ENCODE data around the gene KLHDC8B.

KLHDC8B gene

GRCh38 chr3:49177073-49177472, 5.7 kb downstream of the KLHDC8B start:
- TF ChIP-seq CTCF (IDR thresholded peaks at IDR 0.05; ENCODE audit: borderline replicate concordance, control extremely low read depth, extremely low read depth, insufficient read depth, missing control alignments): no peak

GRCh38 chr3:49180116-49180515, 8.7 kb downstream of the KLHDC8B start:
- DNase-seq (ENCODE audit: low spot score): no peak
- TF ChIP-seq CTCF (IDR thresholded peaks at IDR 0.05; ENCODE audit: borderline replicate concordance, control extremely low read depth, extremely low read depth, insufficient read depth, missing control alignments): no peak
- in situ Hi-C loops (cut with MboI; ENCODE audit: low sequenced_read_pairs, unreplicated experiment): no loop called here

More at GRCh38 chr3:49177073-49177472, 5.7 kb downstream of the KLHDC8B start:
- in situ Hi-C loops (cut with MboI; ENCODE audit: low sequenced_read_pairs, unreplicated experiment): no loop called here
- no peak for DNase-seq (ENCODE audit: low spot score)

- no peak for DNase-seq (ENCODE audit: low spot score)
- in situ Hi-C loops (cut with MboI; ENCODE audit: low sequenced_read_pairs, unreplicated experiment): no loop called here
- no peak for TF ChIP-seq CTCF (IDR thresholded peaks at IDR 0.05; ENCODE audit: borderline replicate concordance, control extremely low read depth, extremely low read depth, insufficient read depth, missing control alignments)
Observed at GRCh38 chr3:49181351-49181750, 10.0 kb downstream of the KLHDC8B start.

GRCh38 chr3:49182682-49183081, 11.3 kb downstream of the KLHDC8B start:
- TF ChIP-seq CTCF (IDR thresholded peaks at IDR 0.05; ENCODE audit: borderline replicate concordance, control extremely low read depth, extremely low read depth, insufficient read depth, missing control alignments): no peak
- in situ Hi-C loops (cut with MboI; ENCODE audit: low sequenced_read_pairs, unreplicated experiment): no loop called here
- DNase-seq (ENCODE audit: low spot score): no peak

- DNase-seq (ENCODE audit: low spot score): no peak
Observed at GRCh38 chr3:49183873-49184272, 12.5 kb downstream of the KLHDC8B start.

GRCh38 chr3:49191741-49192140, 20.3 kb downstream of the KLHDC8B start:
- DNase-seq (ENCODE audit: low spot score): no peak
- no peak for TF ChIP-seq CTCF (IDR thresholded peaks at IDR 0.05; ENCODE audit: borderline replicate concordance, control extremely low read depth, extremely low read depth, insufficient read depth, missing control alignments)
- in situ Hi-C loops (cut with MboI; ENCODE audit: low sequenced_read_pairs, unreplicated experiment): no loop called here

More at GRCh38 chr3:49183873-49184272, 12.5 kb downstream of the KLHDC8B start:
- TF ChIP-seq CTCF (IDR thresholded peaks at IDR 0.05; ENCODE audit: borderline replicate concordance, control extremely low read depth, extremely low read depth, insufficient read depth, missing control alignments): no peak
- in situ Hi-C loops (cut with MboI; ENCODE audit: low sequenced_read_pairs, unreplicated experiment): no loop called here

- no peak for DNase-seq (ENCODE audit: low spot score)
- in situ Hi-C loops (cut with MboI; ENCODE audit: low sequenced_read_pairs, unreplicated experiment): no loop called here
- TF ChIP-seq CTCF (IDR thresholded peaks at IDR 0.05; ENCODE audit: borderline replicate concordance, control extremely low read depth, extremely low read depth, insufficient read depth, missing control alignments): no peak
Observed at GRCh38 chr3:49198161-49198560, 26.8 kb downstream of the KLHDC8B start.

All from GM13976 (cell line).